HL-60 (cell line): Measurements from ENCODE around the gene AR.

ENCODE experiments used
- GABPA ChIP-seq: IDR thresholded peaks from 2 replicates; pipeline ENCODE4 v1.6.1; 2012; ENCODE audit warnings: low read depth
- POLR2AphosphoS5 ChIP-seq: IDR thresholded peaks from 2 replicates; pipeline ENCODE4 v1.6.1; 2012; ENCODE audit warnings: low read depth
- TF ChIP-seq, protein P1 (sequence below): IDR thresholded peaks from one replicate; pipeline ENCODE4 v1.5.1; 2011; ENCODE audit warnings: low read length, control low read depth, inconsistent platforms; ENCODE audit not compliant: insufficient read depth

- TF ChIP-seq POLR2AphosphoS5, result no peak
- TF ChIP-seq, protein P1, sequence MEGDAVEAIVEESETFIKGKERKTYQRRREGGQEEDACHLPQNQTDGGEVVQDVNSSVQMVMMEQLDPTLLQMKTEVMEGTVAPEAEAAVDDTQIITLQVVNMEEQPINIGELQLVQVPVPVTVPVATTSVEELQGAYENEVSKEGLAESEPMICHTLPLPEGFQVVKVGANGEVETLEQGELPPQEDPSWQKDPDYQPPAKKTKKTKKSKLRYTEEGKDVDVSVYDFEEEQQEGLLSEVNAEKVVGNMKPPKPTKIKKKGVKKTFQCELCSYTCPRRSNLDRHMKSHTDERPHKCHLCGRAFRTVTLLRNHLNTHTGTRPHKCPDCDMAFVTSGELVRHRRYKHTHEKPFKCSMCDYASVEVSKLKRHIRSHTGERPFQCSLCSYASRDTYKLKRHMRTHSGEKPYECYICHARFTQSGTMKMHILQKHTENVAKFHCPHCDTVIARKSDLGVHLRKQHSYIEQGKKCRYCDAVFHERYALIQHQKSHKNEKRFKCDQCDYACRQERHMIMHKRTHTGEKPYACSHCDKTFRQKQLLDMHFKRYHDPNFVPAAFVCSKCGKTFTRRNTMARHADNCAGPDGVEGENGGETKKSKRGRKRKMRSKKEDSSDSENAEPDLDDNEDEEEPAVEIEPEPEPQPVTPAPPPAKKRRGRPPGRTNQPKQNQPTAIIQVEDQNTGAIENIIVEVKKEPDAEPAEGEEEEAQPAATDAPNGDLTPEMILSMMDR, result no peak
- no peak for TF ChIP-seq GABPA
Observed at GRCh38 chrX:67503453-67503852, 40.4 kb upstream of the AR start.
